H9 (cell line): ENCODE results near the gene WFDC1. TPM values are rescaled to one million over a fixed set of nuclear protein-coding genes. Genes with fewer than 3 reads are reported as not detected.

ENCODE experiments used
- DNase-seq: peaks from one replicate; pipeline ENCODE4 v3.0.0-alpha.2; 2017
- H2AFZ ChIP-seq: one replicate; pipeline ENCODE4 v1.6.1; 2013; ENCODE audit warnings: mild to moderate bottlenecking, low read length, control low read depth, moderate library complexity
- H2AK5ac ChIP-seq: 2 replicates; pipeline ENCODE4 v1.6.1; 2013; ENCODE audit warnings: low read length, control low read depth, mixed read lengths; ENCODE audit not compliant: insufficient read length
- H2BK120ac ChIP-seq: one replicate; pipeline ENCODE4 v1.6.1; 2013; ENCODE audit warnings: low read depth, mild to moderate bottlenecking, low read length, control low read depth, inconsistent platforms; ENCODE audit not compliant: poor library complexity, severe bottlenecking
- H2BK12ac ChIP-seq: 2 replicates; pipeline ENCODE4 v1.6.1; 2013; ENCODE audit warnings: low read length, control low read depth, mixed read lengths, low read depth; ENCODE audit not compliant: insufficient read length
- H2BK15ac ChIP-seq: 2 replicates; pipeline ENCODE4 v1.6.1; 2013; ENCODE audit warnings: low read depth, low read length, control low read depth
- H2BK20ac ChIP-seq: one replicate; pipeline ENCODE4 v1.6.1; 2013; ENCODE audit warnings: low read depth, mild to moderate bottlenecking, low read length, control low read depth, inconsistent platforms; ENCODE audit not compliant: poor library complexity, severe bottlenecking
- H2BK5ac ChIP-seq: 2 replicates; pipeline ENCODE4 v1.6.1; 2013; ENCODE audit warnings: low read length, control low read depth, mixed read lengths; ENCODE audit not compliant: insufficient read length
- H3K14ac ChIP-seq: 2 replicates; pipeline ENCODE4 v1.6.1; 2013; ENCODE audit warnings: low read length, control low read depth; ENCODE audit not compliant: insufficient read depth
- H3K18ac ChIP-seq: 2 replicates; pipeline ENCODE4 v1.6.1; 2013; ENCODE audit warnings: low read depth, mild to moderate bottlenecking, mixed read lengths, low read length, control low read depth; ENCODE audit not compliant: insufficient read length
- H3K23ac ChIP-seq: 2 replicates; pipeline ENCODE4 v1.6.1; 2013; ENCODE audit warnings: low read length, control low read depth, mixed read lengths, low read depth; ENCODE audit not compliant: insufficient read length
- H3K23me2 ChIP-seq: 2 replicates; pipeline ENCODE4 v1.6.1; 2013; ENCODE audit warnings: low read depth, mild to moderate bottlenecking, mixed read lengths, low read length, control low read depth; ENCODE audit not compliant: insufficient read length, poor library complexity, severe bottlenecking
- H3K27ac ChIP-seq: 2 replicates; pipeline ENCODE4 v1.5.1; 2013; ENCODE audit warnings: low read length, control low read depth, mixed read lengths, low read depth; ENCODE audit not compliant: insufficient read length
- H3K27me3 ChIP-seq: 2 replicates; pipeline ENCODE4 v1.6.1; 2013; ENCODE audit warnings: low read length, control low read depth, inconsistent platforms; ENCODE audit not compliant: insufficient read depth
- H3K4ac ChIP-seq: 2 replicates; pipeline ENCODE4 v1.6.1; 2013; ENCODE audit warnings: low read depth, mild to moderate bottlenecking, control low read depth, inconsistent platforms, low read length, moderate library complexity
- H3K4me1 ChIP-seq: 2 replicates; pipeline ENCODE4 v1.6.1; 2013; ENCODE audit warnings: low read length, control low read depth, inconsistent platforms; ENCODE audit not compliant: insufficient read depth
- H3K4me2 ChIP-seq: 2 replicates; pipeline ENCODE4 v1.6.1; 2013; ENCODE audit warnings: low read length, control low read depth, mixed read lengths; ENCODE audit not compliant: insufficient read length, insufficient read depth
- H3K56ac ChIP-seq: 2 replicates; pipeline ENCODE4 v1.6.1; 2013; ENCODE audit warnings: low read depth, mild to moderate bottlenecking, mixed read lengths, low read length, control low read depth; ENCODE audit not compliant: insufficient read length
- H3K79me1 ChIP-seq: 2 replicates; pipeline ENCODE4 v1.6.1; 2013; ENCODE audit warnings: low read depth, mild to moderate bottlenecking, moderate library complexity, low read length, control low read depth, inconsistent platforms; ENCODE audit not compliant: insufficient read depth, poor library complexity, severe bottlenecking
- H3K79me2 ChIP-seq: 2 replicates; pipeline ENCODE4 v1.6.1; 2013; ENCODE audit warnings: low read length, control low read depth, inconsistent platforms; ENCODE audit not compliant: insufficient read depth
- H3K9ac ChIP-seq: 2 replicates; pipeline ENCODE4 v1.6.1; 2013; ENCODE audit warnings: low read length, control low read depth, mixed read lengths; ENCODE audit not compliant: insufficient read length; ENCODE audit errors: extremely low read depth
- H3K9me3 ChIP-seq: one replicate; pipeline ENCODE4 v1.6.1; 2013; ENCODE audit warnings: low read depth, low read length, inconsistent platforms; ENCODE audit not compliant: control insufficient read depth
- H3T11ph ChIP-seq: one replicate; pipeline ENCODE4 v1.6.1; 2013; ENCODE audit warnings: mild to moderate bottlenecking, low read length, control low read depth, inconsistent platforms
- H4K20me1 ChIP-seq: one replicate; pipeline ENCODE4 v1.6.1; 2013; ENCODE audit not compliant: control insufficient read depth, insufficient read length, insufficient read depth
- H4K5ac ChIP-seq: 2 replicates; pipeline ENCODE4 v1.6.1; 2013; ENCODE audit warnings: low read depth, mild to moderate bottlenecking, mixed read lengths, low read length, control low read depth; ENCODE audit not compliant: insufficient read length
- H4K8ac ChIP-seq: replicated peaks from 2 replicates; pipeline ENCODE4 v1.6.1; 2013; ENCODE audit warnings: low read length, control low read depth, mixed read lengths, low read depth; ENCODE audit not compliant: insufficient read length
- H4K91ac ChIP-seq: 2 replicates; pipeline ENCODE4 v1.6.1; 2013; ENCODE audit warnings: low read depth, mild to moderate bottlenecking, moderate library complexity, mixed read lengths, low read length, control low read depth; ENCODE audit not compliant: insufficient read length
- H3K27ac Mint-ChIP-seq, 3 experiments: 2 replicates in 2 of 3; 3 replicates in 1 of 3; pipeline ENCODE4 v1.8.0; 2020 to 2021; ENCODE audit warnings: mixed read lengths in 3 of 3, mild to moderate bottlenecking in 1 of 3, moderate library complexity in 1 of 3
- H3K27me3 Mint-ChIP-seq: 2 replicates; pipeline ENCODE4 v1.8.0; 2021; ENCODE audit warnings: low read depth, mild to moderate bottlenecking, moderate library complexity, mixed read lengths
- H3K36me3 Mint-ChIP-seq, 3 experiments: 2 replicates in 2 of 3; 3 replicates in 1 of 3; pipeline ENCODE4 v1.8.0; 2020 to 2021; ENCODE audit warnings: low read depth in 3 of 3, mixed read lengths in 3 of 3; ENCODE audit not compliant: insufficient read depth in 1 of 3
- H3K4me1 Mint-ChIP-seq, 2 experiments: 2 replicates each; pipeline ENCODE4 v1.8.0; 2020; ENCODE audit warnings: mixed read lengths in 2 of 2
- H3K4me3 Mint-ChIP-seq, 2 experiments: 2 replicates in 1 of 2; 3 replicates in 1 of 2; pipeline ENCODE4 v1.8.0; 2020 to 2021; ENCODE audit warnings: mild to moderate bottlenecking in 2 of 2, mixed read lengths in 2 of 2, moderate library complexity in 1 of 2
- H3K9me3 Mint-ChIP-seq, 2 experiments: 2 replicates in 1 of 2; 3 replicates in 1 of 2; pipeline ENCODE4 v1.8.0; 2020; ENCODE audit warnings: mild to moderate bottlenecking in 2 of 2, mixed read lengths in 2 of 2, moderate library complexity in 1 of 2
- CTCF ChIP-seq: fragments of 200-600 bp; sonication (generic); conservative IDR thresholded peaks from 3 replicates; pipeline ENCODE4 v1.8.0; 2021; ENCODE audit warnings: antibody characterized with exemption, mild to moderate bottlenecking
- WGBS: extraction: QIAGEN DNeasy Blood & Tissue Kit; methylation state at CpG from one replicate; pipeline ENCODE4 v1.1.7; 2013; ENCODE audit warnings: missing lambda C conversion rate, low lambda C conversion rate, mixed read lengths; ENCODE audit not compliant: insufficient read length; ENCODE audit errors: extremely low coverage; 5-methylcytosine and 5-hydroxymethylcytosine counted together
- total RNA-seq: library from RNA; stranded (reverse); gene quantifications from 2 replicates; pipeline ENCODE4 v1.2.1, GENCODE V29; 2021

Gene WFDC1
- total RNA-seq, 1 experiment from 2014 or later: 0.24 TPM

- Mint-ChIP-seq H3K36me3 (no peaks in the 10 kb centered on the region), H3K27ac (no peak overlapping the region), H3K27me3 (peaks cover 5% of the 10 kb centered on the region; the same call in 1 of the 2 replicates), H3K4me1 (peaks cover 14 to 27% of the 10 kb centered on the region in 2 experiments), H3K4me3 (no peak overlapping the region), H3K9me3 (peaks cover 0 to 4% of the 10 kb centered on the region in 2 experiments; a peak in 3 of 5 replicates)
- Histone ChIP-seq H3K4me2 (no peak overlapping the region), H3K18ac (no peak overlapping the region), H3K23me2 (no peaks in the 10 kb centered on the region), H2AK5ac (no peak overlapping the region), H3K56ac (no peak overlapping the region), H2BK120ac (no peak overlapping the region), H4K8ac (no peak overlapping the region), H3T11ph (no peak overlapping the region), H3K27ac (no peak overlapping the region), H3K9ac (no peak overlapping the region), H2BK20ac (no peak overlapping the region), H3K27me3 (no peaks in the 10 kb centered on the region), H2BK15ac (no peak overlapping the region), H3K9me3 (no peaks in the 10 kb centered on the region), H4K91ac (no peak overlapping the region), H4K20me1 (no peaks in the 10 kb centered on the region), H3K4me1 (peaks cover 4% of the 10 kb centered on the region; the same call in 1 of the 2 replicates), H2AFZ (no peak overlapping the region), H3K4ac (no peak overlapping the region), H4K5ac (no peak overlapping the region), H3K14ac (no peak overlapping the region), H3K79me1 (no peaks in the 10 kb centered on the region), H3K23ac (no peak overlapping the region), H2BK12ac (no peak overlapping the region), H3K79me2 (no peaks in the 10 kb centered on the region), H2BK5ac (no peak overlapping the region)
- TF ChIP-seq CTCF: no peak
- no peak for DNase-seq
- no CpG with 5 or more reads among the region's 13 CpGs for WGBS
These were observed 83.9 kb downstream of the WFDC1 start for GRCh38 chr16:84378567-84378966.
